GM18519 (cell line): ENCODE results near the gene BIN2.
"Not testable (repeated sequence)": the region's sequence is repeated elsewhere in the genome, so short reads cannot be mapped to it uniquely, and the experiment has no call there.

Experiments used
- ATAC-seq: cut with Tn5 transposase; IDR thresholded peaks from one replicate; pipeline ENCODE4 v1.9.1; 2021; ENCODE audit warnings: mild to moderate bottlenecking, moderate library complexity; ENCODE audit not compliant: unreplicated experiment, low FRiP score

Gene BIN2

GRCh38 chr12:51348116-51348515 is 24.1 kb upstream of the BIN2 start:
- no peak for ATAC-seq

- no peak for ATAC-seq
Observed at GRCh38 chr12:51346581-51346980, 22.6 kb upstream of the BIN2 start, which contains the start of gene CELA1. TSS of gene CELA1 (minus strand) at chr12:51346679. CDS start at chr12:51346638, 41 bp downstream.

GRCh38 chr12:51345681-51346080 is 21.7 kb upstream of the BIN2 start:
- no peak for ATAC-seq

GRCh38 chr12:51343201-51343600 is 19.2 kb upstream of the BIN2 start:
- no peak for ATAC-seq

- ATAC-seq, result no peak
Observed at GRCh38 chr12:51342416-51342815, 18.4 kb upstream of the BIN2 start.

- ATAC-seq, result no peak
Observed at GRCh38 chr12:51341251-51342007, 17.5 kb upstream of the BIN2 start.

- ATAC-seq, result no peak
Observed at GRCh38 chr12:51339750-51340149, 15.8 kb upstream of the BIN2 start.

GRCh38 chr12:51337336-51337735 is 13.4 kb upstream of the BIN2 start:
- not testable (repeated sequence) for ATAC-seq

GRCh38 chr12:51335931-51336330 is 12.0 kb upstream of the BIN2 start:
- ATAC-seq, result no peak

GRCh38 chr12:51334764-51335163 is 10.8 kb upstream of the BIN2 start:
- ATAC-seq, result no peak

- no peak for ATAC-seq
Observed at GRCh38 chr12:51333536-51333935, 9.6 kb upstream of the BIN2 start.

- no peak for ATAC-seq
Observed at GRCh38 chr12:51330186-51330585, 6.2 kb upstream of the BIN2 start.

GRCh38 chr12:51329742-51330141 is 5.8 kb upstream of the BIN2 start:
- ATAC-seq, result no peak

GRCh38 chr12:51328587-51328986 is 4.6 kb upstream of the BIN2 start:
- no peak for ATAC-seq

GRCh38 chr12:51326698-51327439 is 2.9 kb upstream of the BIN2 start:
- ATAC-seq, result peak; percentile 47

GRCh38 chr12:51324953-51325352 is 979 bp upstream of the BIN2 start:
- no peak for ATAC-seq

GRCh38 chr12:51323317-51323960 is 535 bp downstream of the BIN2 start:
- ATAC-seq, result no peak

GRCh38 chr12:51322452-51322851 is 1.5 kb downstream of the BIN2 start:
- ATAC-seq, result no peak

- ATAC-seq, result no peak
Observed at GRCh38 chr12:51321882-51322281, 2.1 kb downstream of the BIN2 start.

GRCh38 chr12:51320695-51321320 is 3.2 kb downstream of the BIN2 start:
- no peak for ATAC-seq

- ATAC-seq, result no peak
Observed at GRCh38 chr12:51320311-51320694, 3.7 kb downstream of the BIN2 start.
